ENCODE results near the gene TUBB4B. TPM values are rescaled to one million over a fixed set of nuclear protein-coding genes. Genes with fewer than 3 reads are reported as not detected.

The TUBB4B gene
- total RNA-seq, 1 experiment from 2014 or later, result 360 TPM

GRCh38 chr9:137227054-137227852, 13.8 kb upstream of the TUBB4B start, which contains the start of gene RNF224:
TSS of gene RNF224 (plus strand) at chr9:137227502. CDS start at chr9:137228336, 834 bp downstream.
- TF ChIP-seq CTCF (IDR thresholded peaks at IDR 0.05; ENCODE audit: unreplicated experiment), result peak; percentile 77
- CTCF ChIA-PET, result interaction anchor here (0.5 to 2.4 kb wide), 13 partner anchors 9 to 107 kb away, joined by 3 to 11 read pairs (median 4); partner anchors contain the start of genes ANAPC2 and SSNA1
- H3K27me3 Mint-ChIP-seq (ENCODE audit: unreplicated experiment), result no peaks in the 10 kb centered on the region
- no peaks in the 10 kb centered on the region for H3K9me3 Mint-ChIP-seq (ENCODE audit: low read depth, unreplicated experiment)
- peak within 1 kb of the TSS; percentile 95 for H3K27ac Mint-ChIP-seq (ENCODE audit: unreplicated experiment)
- peak; percentile 92 for DNase-seq
- H3K4me3 Mint-ChIP-seq (ENCODE audit: low read depth, unreplicated experiment), result peak within 1 kb of the TSS; percentile 72
- peaks cover 30% of the 10 kb centered on the region for H3K36me3 Mint-ChIP-seq (ENCODE audit: insufficient read depth, unreplicated experiment)
- H3K4me1 Mint-ChIP-seq (ENCODE audit: low read depth, unreplicated experiment), result peaks cover 19% of the 10 kb centered on the region
- intact Hi-C loops (cut with micrococcal nuclease; ENCODE audit: unreplicated experiment), result loop anchor here (2.0 to 5.0 kb wide), 2 partner anchors 50 to 110 kb away; no protein-coding TSS in a partner anchor
- no TSS peak for BruUV-seq (replicated peaks)

GRCh38 chr9:137227853-137228505, 13.1 kb upstream of the TUBB4B start:
- DNase-seq, result no peak
- CTCF ChIA-PET, result interaction anchor here (0.6 to 2.4 kb wide), 11 partner anchors 9 to 108 kb away, joined by 3 to 11 read pairs (median 4); partner anchors contain the start of genes ANAPC2 and SSNA1
- Mint-ChIP-seq H3K36me3 (ENCODE audit: insufficient read depth, unreplicated experiment) (peaks cover 27% of the 10 kb centered on the region), H3K9me3 (ENCODE audit: low read depth, unreplicated experiment) (no peaks in the 10 kb centered on the region), H3K27me3 (ENCODE audit: unreplicated experiment) (no peaks in the 10 kb centered on the region), H3K4me3 (ENCODE audit: low read depth, unreplicated experiment) (peak overlapping the region; percentile 72), H3K27ac (ENCODE audit: unreplicated experiment) (peak overlapping the region; percentile 95), H3K4me1 (ENCODE audit: low read depth, unreplicated experiment) (peaks cover 19% of the 10 kb centered on the region)
- intact Hi-C loops (cut with micrococcal nuclease; ENCODE audit: unreplicated experiment), result loop anchor here (2.0 to 5.0 kb wide), 2 partner anchors 51 to 111 kb away; no protein-coding TSS in a partner anchor
- no TSS peak for BruUV-seq (replicated peaks)
- TF ChIP-seq CTCF (IDR thresholded peaks at IDR 0.05; ENCODE audit: unreplicated experiment), result no peak

- no peak for DNase-seq
- Mint-ChIP-seq H3K9me3 (ENCODE audit: low read depth, unreplicated experiment) (no peaks in the 10 kb centered on the region), H3K4me1 (ENCODE audit: low read depth, unreplicated experiment) (peaks cover 19% of the 10 kb centered on the region), H3K4me3 (ENCODE audit: low read depth, unreplicated experiment) (no peak overlapping the region), H3K27ac (ENCODE audit: unreplicated experiment) (no peak overlapping the region), H3K36me3 (ENCODE audit: insufficient read depth, unreplicated experiment) (peaks cover 21% of the 10 kb centered on the region), H3K27me3 (ENCODE audit: unreplicated experiment) (no peaks in the 10 kb centered on the region)
- CTCF ChIA-PET, result interaction anchor here (0.6 to 2.4 kb wide), 3 partner anchors 8 to 39 kb away, joined by 3 to 7 read pairs (median 3); no protein-coding TSS in a partner anchor
- no TSS peak for BruUV-seq (replicated peaks)
- TF ChIP-seq CTCF (IDR thresholded peaks at IDR 0.05; ENCODE audit: unreplicated experiment), result no peak
- intact Hi-C loops (cut with micrococcal nuclease; ENCODE audit: unreplicated experiment), result loop anchor here (5.0 kb wide), 1 partner anchor 51 kb away; no protein-coding TSS in a partner anchor
Observed at GRCh38 chr9:137228506-137228967, 12.6 kb upstream of the TUBB4B start.
